GM18517 (cell line): ENCODE measurements around the gene BRMS1.
"Not testable (repeated sequence)": the region's sequence is repeated elsewhere in the genome, so short reads cannot be mapped to it uniquely, and the experiment has no call there.

Experiments
- ATAC-seq: cut with Tn5 transposase; IDR thresholded peaks from one replicate; pipeline ENCODE4 v1.9.1; 2021; ENCODE audit warnings: mild to moderate bottlenecking, moderate library complexity; ENCODE audit not compliant: unreplicated experiment

BRMS1 gene

DNA sequence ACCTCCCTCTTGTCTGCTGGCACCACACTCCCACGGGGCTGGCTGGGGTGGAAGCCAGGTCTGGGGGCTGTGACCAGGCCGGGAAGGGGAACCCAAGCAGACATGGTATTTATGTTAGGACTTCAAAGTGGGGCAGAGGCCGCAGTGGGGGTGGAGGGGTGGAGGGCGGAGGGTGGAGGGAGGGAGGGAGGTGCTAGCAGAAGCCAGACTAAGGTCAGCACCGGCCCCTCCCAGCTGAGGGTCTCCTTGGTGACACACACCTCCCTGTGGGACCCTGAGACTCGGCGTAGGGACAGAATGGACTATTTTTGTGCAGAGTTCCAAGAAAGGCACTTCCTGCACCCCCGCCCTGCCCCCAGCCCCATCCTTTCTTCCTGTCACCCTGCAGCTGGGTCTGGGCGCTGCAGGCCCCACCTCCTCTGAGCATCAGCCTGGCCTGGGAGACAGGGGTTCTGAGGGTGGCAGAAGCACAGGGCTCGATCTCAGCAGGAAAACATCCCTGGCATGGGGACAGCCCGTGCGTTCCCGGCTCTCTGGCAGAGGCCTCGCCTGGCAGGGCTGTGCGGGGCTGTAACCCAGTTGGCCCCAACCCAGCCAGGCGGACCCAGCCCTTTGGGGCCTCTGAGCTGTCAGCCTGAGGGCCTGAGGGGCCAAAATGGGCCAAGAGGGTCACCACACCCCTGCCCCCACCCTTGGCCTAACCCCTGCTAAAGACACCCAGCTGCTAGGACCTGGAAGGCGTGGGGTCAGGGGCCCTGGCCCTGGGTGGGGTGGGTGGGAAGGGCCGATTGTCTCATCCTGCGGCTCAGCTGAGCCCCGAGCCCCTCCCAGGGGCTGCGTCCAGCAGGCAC lies 18.4 kb downstream of the BRMS1 start:
- ATAC-seq, result no peak

GRCh38 chr11:66325263-66325671 lies 19.6 kb downstream of the BRMS1 start:
- ATAC-seq, result no peak

DNA sequence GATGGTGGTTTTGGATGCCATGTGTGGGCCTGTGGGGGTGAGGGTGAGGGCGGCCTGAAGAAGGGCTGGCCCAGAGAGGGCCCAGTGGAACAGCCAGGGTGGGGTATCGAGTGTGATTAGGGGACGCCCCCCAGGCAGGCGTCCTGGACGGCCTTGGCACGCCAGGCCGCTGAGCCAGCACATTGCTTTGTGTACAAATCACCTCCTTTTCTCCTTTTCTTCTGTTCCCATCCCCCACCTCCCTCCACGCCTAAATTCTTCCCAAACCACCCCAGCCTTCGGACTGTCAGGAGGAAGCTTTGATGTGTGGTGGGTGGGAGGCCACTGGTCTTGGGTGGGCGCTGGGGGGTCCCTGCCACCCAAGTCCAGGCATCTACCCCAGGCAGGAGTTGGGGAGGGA lies 20.2 kb downstream of the BRMS1 start:
- ATAC-seq, result no peak

DNA sequence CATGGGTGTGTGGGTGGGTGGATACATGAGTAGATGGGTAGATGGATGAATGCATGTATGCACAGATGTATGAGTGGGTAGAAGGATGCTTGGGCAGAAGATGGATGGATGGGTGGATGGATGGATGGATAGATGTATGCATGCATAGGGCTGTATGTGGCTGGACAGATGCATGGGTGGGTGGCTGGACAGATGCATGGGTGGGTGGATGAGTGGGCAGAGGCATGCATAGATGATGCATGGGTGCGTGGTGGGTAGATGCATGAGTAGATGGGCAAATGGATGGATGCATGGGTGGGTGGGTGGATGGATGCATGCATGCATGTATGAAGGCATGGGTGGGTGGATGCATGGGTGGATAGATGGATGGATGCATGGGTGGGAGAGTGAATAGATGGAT lies 21.2 kb downstream of the BRMS1 start:
- ATAC-seq, result no peak

DNA sequence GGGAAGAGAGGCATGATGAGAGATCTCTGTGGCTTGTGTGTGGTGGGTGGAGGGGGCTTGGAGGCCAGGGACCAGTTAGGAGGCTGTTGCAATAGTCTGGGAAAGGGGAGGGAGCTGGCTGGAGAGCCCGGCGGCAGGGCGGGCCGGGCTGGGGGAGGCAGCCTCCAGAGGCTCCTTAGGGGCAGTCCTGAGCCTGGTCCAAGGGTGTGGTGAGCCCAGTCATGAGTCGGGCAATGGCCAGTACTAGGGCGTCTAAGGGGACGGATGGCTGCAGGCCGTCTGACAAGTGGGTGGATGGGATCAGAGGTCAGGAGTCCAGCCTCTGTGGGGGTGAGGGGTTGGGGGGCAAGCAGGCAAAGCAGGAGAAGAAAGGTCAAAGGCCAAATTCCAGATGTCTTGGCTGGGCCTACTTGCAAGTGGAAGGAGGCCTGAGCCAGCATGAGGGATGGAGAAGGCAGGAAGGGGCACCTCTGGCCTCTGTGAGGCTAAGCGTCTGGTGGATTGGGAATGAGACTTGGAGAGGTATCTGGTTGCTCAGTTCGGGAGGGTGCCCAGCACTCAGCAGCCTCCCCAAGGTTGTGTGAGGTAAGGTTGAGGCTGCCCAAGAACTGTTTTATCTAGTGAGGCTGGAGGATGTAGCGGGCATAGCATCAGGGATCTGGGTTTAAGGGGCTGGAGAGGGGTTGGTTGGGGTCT lies 22.0 kb downstream of the BRMS1 start:
- ATAC-seq, result no peak

- no peak for ATAC-seq
Measured at GRCh38 chr11:66321606-66322005, 23.3 kb downstream of the BRMS1 start.

GRCh38 chr11:66320748-66321147 lies 24.2 kb downstream of the BRMS1 start:
- not testable (repeated sequence) for ATAC-seq

DNA sequence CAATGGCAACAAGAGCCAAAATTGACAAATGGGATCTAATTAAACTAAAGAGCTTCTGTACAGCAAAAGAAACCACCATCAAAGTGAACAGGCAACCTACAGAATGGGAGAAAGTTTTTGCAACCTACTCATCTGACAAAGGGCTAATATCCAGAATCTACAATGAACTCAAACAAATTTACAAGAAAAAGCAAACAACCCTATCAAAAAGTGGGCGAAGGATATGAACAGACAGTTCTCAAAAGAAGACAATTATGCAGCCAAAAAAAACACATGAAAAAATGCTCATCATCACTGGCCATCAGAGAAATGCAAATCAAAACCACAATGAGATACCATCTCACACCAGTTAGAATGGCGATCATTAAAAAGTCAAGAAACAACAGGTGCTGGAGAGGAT lies 24.6 kb downstream of the BRMS1 start:
- ATAC-seq, result not testable (repeated sequence)

DNA sequence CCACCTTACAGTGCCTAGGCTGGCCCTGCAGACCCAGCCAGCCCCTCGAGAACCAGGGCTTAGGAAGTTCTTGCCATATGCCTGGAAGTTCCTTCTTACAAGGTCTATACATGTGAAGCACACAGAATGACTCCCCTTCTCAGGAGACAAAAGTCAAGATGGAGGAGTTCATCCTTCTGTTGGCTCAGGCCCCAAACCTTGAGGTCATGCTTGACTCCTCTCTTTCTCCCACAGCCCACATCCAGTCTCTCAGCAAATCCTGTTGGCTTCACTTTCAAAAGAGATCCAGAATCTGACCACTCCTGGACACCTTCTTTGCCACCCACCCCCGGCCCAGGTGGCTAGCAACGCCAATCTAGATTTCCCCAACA lies 26.3 kb downstream of the BRMS1 start:
- ATAC-seq, result no peak

- ATAC-seq, result no peak
Measured at GRCh38 chr11:66317723-66318599, 26.9 kb downstream of the BRMS1 start.

DNA sequence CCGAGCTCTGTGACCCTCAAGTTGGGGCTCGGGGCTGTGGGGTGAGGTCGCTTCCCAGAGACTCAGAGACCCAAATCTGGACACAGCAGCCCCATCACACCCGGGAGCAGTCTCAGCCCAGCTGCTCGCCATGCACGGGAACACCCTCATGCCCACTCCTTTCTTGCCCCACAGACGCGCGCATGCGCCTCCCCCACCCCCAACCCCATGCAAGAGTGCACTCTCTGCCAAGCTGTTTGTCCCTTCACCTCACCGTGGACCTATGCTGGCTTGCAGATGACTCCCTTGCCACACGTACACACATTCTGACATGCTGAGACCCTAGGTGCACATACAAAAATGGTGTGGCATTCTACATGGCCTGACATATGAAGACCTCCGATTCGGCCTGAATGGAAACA lies 27.6 kb downstream of the BRMS1 start:
- no peak for ATAC-seq

GRCh38 chr11:66316849-66317251 lies 28.1 kb downstream of the BRMS1 start, which contains the start of gene CD248:
CD248 (minus strand) TSS chr11:66317044; CDS start chr11:66317027, 17 bp downstream.
- no peak for ATAC-seq

DNA sequence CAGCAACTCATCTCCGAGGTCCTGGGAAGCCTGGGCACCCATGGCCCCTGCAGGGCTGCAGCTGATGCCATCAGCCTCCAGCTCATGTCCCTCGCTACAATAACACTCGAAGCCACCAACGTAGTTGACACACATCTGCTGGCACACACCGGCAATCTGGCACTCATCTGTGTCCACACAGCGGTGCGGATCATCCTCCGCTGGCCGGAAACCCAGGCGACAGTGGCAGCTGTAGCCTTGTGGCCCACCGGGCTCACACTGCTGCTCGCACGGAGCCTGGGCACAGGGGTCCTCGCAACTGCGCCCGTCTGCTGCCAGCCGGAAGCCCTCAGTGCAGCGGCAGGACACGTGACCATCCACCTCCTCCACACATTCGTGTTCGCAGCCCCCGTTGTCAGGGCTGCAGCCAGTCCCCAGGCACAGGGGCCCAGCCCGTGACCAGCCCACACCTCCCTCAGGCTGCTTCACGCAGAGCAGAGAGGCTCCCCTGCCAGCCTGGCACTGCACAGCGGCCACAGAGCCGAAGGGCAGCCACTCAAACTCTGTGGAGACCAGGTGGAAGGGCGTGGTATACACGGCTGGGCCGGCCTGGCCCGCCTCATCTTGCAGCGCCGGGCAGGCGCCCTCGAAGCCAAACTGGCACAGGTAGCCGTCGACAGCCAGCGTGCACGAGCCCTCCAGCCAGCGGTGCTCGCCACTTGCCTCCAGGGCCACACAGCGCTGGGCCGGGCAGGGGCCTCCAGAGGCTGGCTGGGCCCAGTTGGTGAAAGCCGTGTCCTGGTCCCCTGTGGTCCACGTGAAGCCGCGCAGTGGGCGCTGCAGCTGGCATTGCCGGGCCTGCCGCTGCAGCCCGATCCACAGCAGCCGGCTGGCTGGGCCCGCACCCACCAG lies 28.7 kb downstream of the BRMS1 start:
- no peak for ATAC-seq

DNA sequence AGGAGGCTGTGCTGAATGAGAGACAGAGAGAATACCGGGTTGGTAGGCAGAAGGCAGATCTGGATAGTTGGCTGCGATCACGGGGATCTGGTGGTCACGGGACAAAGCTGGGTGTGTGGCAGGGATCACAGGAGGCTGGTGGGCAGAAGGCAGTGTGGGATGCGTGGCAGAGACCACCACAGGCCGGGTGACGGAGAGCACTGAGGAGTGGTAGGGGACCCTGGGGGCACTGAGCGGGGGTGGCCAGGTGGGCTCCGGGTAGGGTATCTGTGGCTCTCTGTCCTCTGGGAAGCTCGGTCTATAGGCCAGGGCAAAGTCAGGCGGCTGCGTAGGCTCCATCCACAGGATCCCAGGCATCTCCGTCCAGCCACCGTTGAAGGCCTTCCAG lies 29.4 kb downstream of the BRMS1 start:
- no peak for ATAC-seq

GRCh38 chr11:66314561-66315497 lies 30.1 kb downstream of the BRMS1 start:
- no peak for ATAC-seq

- ATAC-seq, result no peak
Measured at GRCh38 chr11:66314186-66314501, 30.8 kb downstream of the BRMS1 start.

- ATAC-seq, result no peak
Measured at GRCh38 chr11:66313321-66314185, 31.4 kb downstream of the BRMS1 start.

- peak; percentile 44 for ATAC-seq
Measured at GRCh38 chr11:66312549-66313320, 32.2 kb downstream of the BRMS1 start.
